HepG2 (cell line): ENCODE results near the gene MRPL48. TPM values are rescaled to one million over a fixed set of nuclear protein-coding genes. Genes with fewer than 3 reads are reported as not detected.

Source experiments
- ATAC-seq: fragments of 200-7000 bp; cut with Tn5 transposase; 3 replicates; pipeline ENCODE4 v1.9.1; 2020; ENCODE audit warnings: mild to moderate bottlenecking, moderate library complexity
- BruUV-seq: library from RNA; stranded (reverse); fragments of 400-500 nt; replicated peaks from 2 replicates; lab custom pipeline; 2021; lab: Mats Ljungman, UMichigan
- CTCF ChIA-PET: fragments of 300-600 bp; formaldehyde crosslinking; extraction: SDS; loops from one replicate; lab custom pipeline; 2021; ENCODE audit warnings: low total read pairs, inconsistent platforms, low intra/inter-chr PET ratio; lab: Yijun Ruan, JAX
- POLR2A ChIA-PET: fragments of 350-600 bp; sonication (Branson Sonifier 250); formaldehyde crosslinking; loops from one replicate; lab custom pipeline; 2020; ENCODE audit warnings: antibody characterized with exemption, inconsistent platforms; lab: Yijun Ruan, JAX
- DNase-seq: peaks from one replicate; pipeline ENCODE4 v3.0.0-alpha.2; 2015; ENCODE audit warnings: low spot score
- FAIRE-seq: peaks from 3 replicates; lab custom pipeline; 2011; peaks lifted over from hg19 to GRCh38; lab: Jason Lieb, UNC
- H2AFZ ChIP-seq: one replicate; pipeline ENCODE4 v1.6.1; 2011; ENCODE audit warnings: low read length, inconsistent platforms
- H3K27ac ChIP-seq: fragments of 300-600 bp; 3 replicates; pipeline ENCODE4 v1.8.0; 2011; ENCODE audit warnings: mixed run types, mild to moderate bottlenecking, mixed read lengths, low read length, inconsistent platforms; ENCODE audit not compliant: insufficient read depth; ENCODE audit errors: extremely low read length
- H3K27me3 ChIP-seq, 2 experiments: fragments of 200-600 bp in 1 of 2; 2 replicates in 1 of 2; 3 replicates in 1 of 2; pipeline versions ENCODE4 v1.6.0 to v1.8.0; 2011; ENCODE audit warnings: low read length in 2 of 2, mild to moderate bottlenecking in 2 of 2, moderate library complexity in 2 of 2, inconsistent platforms in 1 of 2; ENCODE audit not compliant: insufficient read depth in 2 of 2, control insufficient read depth in 1 of 2
- H3K36me3 ChIP-seq, 2 experiments: fragments of 200-600 bp in 1 of 2; replicated peaks in 1 of 2; 2 replicates in 1 of 2; 3 replicates in 1 of 2; pipeline versions ENCODE4 v1.5.1 to v1.8.0; 2011; ENCODE audit warnings: low read length in 2 of 2, inconsistent platforms in 1 of 2; ENCODE audit not compliant: insufficient read depth in 2 of 2, control insufficient read depth in 1 of 2
- H3K4me1 ChIP-seq: 2 replicates; pipeline ENCODE4 v1.5.1; 2012; ENCODE audit warnings: low read length, inconsistent platforms; ENCODE audit not compliant: insufficient read depth
- H3K4me2 ChIP-seq: 2 replicates; pipeline ENCODE4 v1.6.0; 2011; ENCODE audit warnings: low read depth, low read length, inconsistent platforms
- H3K4me3 ChIP-seq, 3 experiments: fragments of 200-600 bp in 1 of 3; sonication (generic), shearing (Covaris generic) in 1 of 3; replicated peaks in 1 of 3; 2 replicates each; pipeline ENCODE4 v1.5.1; 2011 to 2016; ENCODE audit warnings: low read length in 3 of 3, inconsistent platforms in 2 of 3, low read depth in 2 of 3, mild to moderate bottlenecking in 2 of 3, control low read depth in 1 of 3, mixed read lengths in 1 of 3; ENCODE audit not compliant: insufficient read depth in 1 of 3
- H3K79me2 ChIP-seq: one replicate; pipeline ENCODE4 v1.6.1; 2011; ENCODE audit warnings: low read length, inconsistent platforms; ENCODE audit not compliant: insufficient read depth
- H3K9ac ChIP-seq: 2 replicates; pipeline ENCODE4 v1.6.0; 2011; ENCODE audit warnings: mild to moderate bottlenecking, low read depth, low read length, inconsistent platforms; ENCODE audit not compliant: insufficient read depth
- H3K9me3 ChIP-seq: 2 replicates; pipeline ENCODE4 v1.5.1; 2012; ENCODE audit warnings: mild to moderate bottlenecking, low read length
- H4K20me1 ChIP-seq: 2 replicates; pipeline ENCODE4 v1.6.0; 2011; ENCODE audit warnings: inconsistent platforms, mild to moderate bottlenecking, low read length, moderate library complexity; ENCODE audit not compliant: insufficient read depth
- ELK4 ChIP-seq: sonication (generic); formaldehyde crosslinking; IDR thresholded peaks from 2 replicates; pipeline ENCODE4 v1.9.0; 2021; ENCODE audit warnings: missing genetic modification reagents, borderline replicate concordance
- PPARG ChIP-seq: conservative IDR thresholded peaks from 2 replicates; pipeline ENCODE4 v1.6.1; 2016; ENCODE audit warnings: missing biosample characterization, missing genetic modification reagents
- SNAPC5 ChIP-seq: sonication (generic); formaldehyde crosslinking; IDR thresholded peaks from 2 replicates; pipeline ENCODE4 v1.8.1; 2023; ENCODE audit warnings: mild to moderate bottlenecking, missing genetic modification reagents, borderline replicate concordance
- STAT5B ChIP-seq: sonication (generic); formaldehyde crosslinking; IDR thresholded peaks from 2 replicates; pipeline ENCODE4 v1.4.0; 2020; ENCODE audit warnings: missing genetic modification reagents
- ZNF280B ChIP-seq: sonication (generic); formaldehyde crosslinking; IDR thresholded peaks from 2 replicates; pipeline ENCODE4 v1.5.0; 2020; ENCODE audit warnings: missing genetic modification reagents, mild to moderate bottlenecking, borderline replicate concordance
- ZNF282 ChIP-seq: fragments of 450-650 bp; IDR thresholded peaks from 2 replicates; pipeline ENCODE4 v1.6.1; 2018; ENCODE audit not compliant: partially characterized antibody
- ZNF30 ChIP-seq: sonication (generic); formaldehyde crosslinking; IDR thresholded peaks from 2 replicates; pipeline ENCODE4 v1.5.0; 2020; ENCODE audit warnings: mild to moderate bottlenecking, missing genetic modification reagents
- ZNF773 ChIP-seq: sonication (generic); formaldehyde crosslinking; IDR thresholded peaks from 2 replicates; pipeline ENCODE4 v1.4.0; 2020; ENCODE audit warnings: missing genetic modification reagents, borderline replicate concordance
- ZXDC ChIP-seq: sonication (generic); formaldehyde crosslinking; IDR thresholded peaks from 2 replicates; pipeline ENCODE4 v1.5.0; 2020; ENCODE audit warnings: mild to moderate bottlenecking, missing genetic modification reagents
- WGBS: methylation state at CpG from one replicate; pipeline ENCODE4 v1.1.6; 2017; ENCODE audit warnings: low lambda C conversion rate; 5-methylcytosine and 5-hydroxymethylcytosine counted together
- in situ Hi-C: cut with HindIII; loops from 2 replicates; pipeline ENCODE4 v1.10.0; 2017; ENCODE audit warnings: low pct_unique_long_range_greater_than_20kb; ENCODE audit not compliant: extremely low pct_ligation_motif_present
- intact Hi-C: fragments of 100-400 bp; cut with micrococcal nuclease; formaldehyde crosslinking; loops from one replicate; pipeline ENCODE4 v1.10.0; 2022; ENCODE audit not compliant: unreplicated experiment
- polyA plus RNA-seq, 8 experiments: library from polyadenylated mRNA; depleted of rRNA in 3 of 8; stranded (reverse) in 7 of 8; unstranded in 1 of 8; fragments of >200 nt; fragmentation: Illumina TruSeq in 4 of 8; extraction: Trizol in 4 of 8; gene quantifications; 2 replicates each; pipeline versions ENCODE4 v1.2.1 to v1.2.3, GENCODE V29; 2011 to 2016; ENCODE audit warnings: low read depth in 4 of 8, missing spikeins in 1 of 8, mixed read lengths in 1 of 8; ENCODE audit not compliant: insufficient read depth in 1 of 8
- total RNA-seq, 5 experiments: library from RNA; depleted of rRNA; stranded (reverse); fragments of >200 nt; fragmentation: Illumina TruSeq; extraction: Trizol; gene quantifications; 2 replicates each; pipeline ENCODE4 v1.2.3, GENCODE V29; 2016; ENCODE audit warnings: low read depth in 1 of 5

Gene MRPL48
- total and polyA plus RNA-seq, 2 of the 13 experiments (the other 11 are each of a cell fraction or from before 2014, with no cell fraction given) = 61.2 to 67.9 TPM

- TF ChIP-seq ZXDC (CRISPR knock-in tag) = no peak
- TF ChIP-seq ELK4 (CRISPR knock-in tag) = no peak
- no peak for TF ChIP-seq ZNF30 (CRISPR knock-in tag)
- TF ChIP-seq STAT5B (CRISPR knock-in tag) = no peak
- TF ChIP-seq PPARG (CRISPR knock-in tag) = no peak
Measured at GRCh38 chr11:73856031-73856567, 68.4 kb downstream of the MRPL48 start (continued).

- Histone ChIP-seq H3K4me1 (no peaks in the 10 kb centered on the region), H3K4me2 (no peak overlapping the region), H3K27ac (no peak overlapping the region), H3K79me2 (no peaks in the 10 kb centered on the region), H3K9ac (no peak overlapping the region), H2AFZ (no peak overlapping the region), H3K36me3 (peaks cover 8 to 33% of the 10 kb centered on the region in 2 experiments), H3K9me3 (no peaks in the 10 kb centered on the region), H3K4me3 (no peak overlapping the region), H4K20me1 (no peaks in the 10 kb centered on the region), H3K27me3 (no peaks in the 10 kb centered on the region)
- 95% methylated on average over 2 of the region's 2 CpGs for WGBS
- BruUV-seq = no TSS peak
- in situ Hi-C loops = no loop called here
- ChIA-PET CTCF (no interaction called here), POLR2A (no interaction called here)
- no peak for FAIRE-seq
- DNase-seq = no peak
- no peak for ATAC-seq
- TF ChIP-seq ZNF280B = no peak
- TF ChIP-seq SNAPC5 = no peak
- no peak for TF ChIP-seq ZNF282
- no peak for TF ChIP-seq ZNF773
- intact Hi-C loops = no loop called here
Measured at GRCh38 chr11:73859671-73860070, 72.0 kb downstream of the MRPL48 start.
